NCI-H524 (cell line): ENCODE results near the gene GALNTL6.
"Not testable (repeated sequence)": the region's sequence is repeated elsewhere in the genome, so short reads cannot be mapped to it uniquely, and the experiment has no call there.

ENCODE experiments used
- DNase-seq, 2 experiments: peaks; one replicate each; lab custom pipeline; 2025; lab: John Stamatoyannopoulos, UW

Gene GALNTL6

DNA sequence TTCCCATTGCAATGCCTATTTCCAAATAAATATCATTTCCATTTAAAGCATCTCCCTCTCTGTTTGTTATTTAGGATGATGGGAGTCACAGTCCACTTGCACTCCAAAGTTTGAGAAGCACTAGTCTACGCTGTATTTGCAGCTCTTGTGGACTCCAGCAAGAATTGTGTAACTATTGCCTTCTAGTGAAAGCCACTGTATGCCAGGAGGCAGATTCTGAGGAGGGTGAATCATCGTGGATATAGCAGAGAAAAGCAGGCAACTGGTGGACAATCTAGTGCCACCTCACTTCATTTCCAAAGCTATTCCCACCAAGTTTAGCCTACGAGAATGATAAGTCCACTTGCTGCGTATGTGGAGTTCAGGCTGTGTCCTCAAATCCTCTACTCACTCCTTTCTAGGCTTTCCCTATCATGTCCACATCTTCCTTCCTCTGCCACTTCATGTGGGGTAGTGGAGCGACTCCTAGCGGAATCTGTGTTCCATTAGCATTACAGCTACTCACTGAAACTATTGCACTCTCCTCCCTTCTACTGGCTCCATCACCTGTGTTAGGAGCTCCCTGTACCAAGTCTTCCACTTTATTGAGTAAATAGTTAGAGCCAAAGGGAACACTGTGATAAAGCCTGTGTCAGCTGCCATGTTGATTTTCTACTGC lies 853.6 kb downstream of the GALNTL6 start:
- DNase-seq: no peak

- DNase-seq: no peak
These were observed 861.6 kb downstream of the GALNTL6 start for GRCh38 chr4:172674811-172675210.

GRCh38 chr4:172675232-172675631 lies 862.0 kb downstream of the GALNTL6 start:
- no peak for DNase-seq

- DNase-seq: no peak
These were observed 867.5 kb downstream of the GALNTL6 start for GRCh38 chr4:172680691-172681090.

GRCh38 chr4:172683021-172683420 lies 869.8 kb downstream of the GALNTL6 start:
- no peak for DNase-seq

DNA sequence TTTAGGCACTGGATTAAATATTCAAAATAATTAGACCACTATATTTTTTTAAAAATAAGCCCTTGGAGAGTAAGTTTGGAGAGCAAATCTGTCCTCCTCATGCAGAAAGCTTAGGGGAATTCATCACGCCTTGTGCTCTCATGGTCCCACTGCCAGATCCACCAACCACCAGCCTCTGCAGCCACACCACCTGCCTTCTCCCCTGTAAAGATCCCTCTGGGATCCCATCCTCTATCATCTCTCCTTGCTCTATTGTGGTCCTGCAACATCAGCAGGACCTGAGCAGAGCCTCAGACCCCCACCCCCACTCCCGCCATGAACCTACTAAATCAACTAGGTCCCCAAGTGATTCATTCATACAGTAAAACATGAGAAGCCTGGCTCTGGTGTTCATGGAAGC lies 872.8 kb downstream of the GALNTL6 start:
- no peak for DNase-seq

- peak; percentile 18 to 40 for DNase-seq
These were observed 875.3 kb downstream of the GALNTL6 start for GRCh38 chr4:172688534-172688933.

- DNase-seq: no peak
These were observed 878.3 kb downstream of the GALNTL6 start for GRCh38 chr4:172691552-172691951.

DNA sequence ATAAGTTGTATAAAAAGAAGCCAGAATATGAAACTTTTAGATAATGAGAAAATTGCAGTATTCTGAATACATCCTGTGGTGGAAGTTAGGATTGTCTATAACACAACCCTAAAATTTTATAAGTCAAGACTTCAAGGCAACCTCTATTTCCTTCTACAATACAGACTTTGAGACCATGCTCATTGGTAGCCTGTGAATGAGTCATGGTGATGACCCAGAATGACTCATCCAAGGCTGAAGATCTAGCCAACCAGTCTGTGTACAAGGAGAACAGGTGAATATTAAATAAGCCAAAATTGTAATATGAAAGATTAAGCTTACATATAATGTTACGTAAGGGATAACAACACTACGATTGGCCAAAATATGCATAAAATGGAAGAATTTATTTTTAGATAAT lies 879.5 kb downstream of the GALNTL6 start:
- DNase-seq: no peak

DNA sequence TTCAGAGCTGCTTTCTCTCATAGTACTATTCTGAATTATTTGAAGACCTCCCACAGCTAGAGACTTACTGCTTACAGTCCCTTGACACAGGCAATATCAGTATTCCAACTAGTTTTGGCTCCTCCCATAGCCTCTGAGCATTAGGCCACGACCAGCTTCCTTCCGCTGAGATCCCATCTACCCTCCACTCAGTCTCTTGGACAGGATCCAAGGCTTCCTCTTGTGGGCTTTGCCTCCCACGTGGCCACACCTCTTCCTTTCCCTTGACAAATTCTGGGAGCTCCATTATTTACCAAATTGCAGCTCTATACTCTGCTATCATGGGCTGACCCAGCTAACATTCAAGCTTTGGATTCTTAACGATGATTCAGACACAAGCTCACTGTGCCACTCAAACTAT lies 885.1 kb downstream of the GALNTL6 start:
- DNase-seq: peak; percentile 1 to 7

- no peak for DNase-seq
These were observed 892.4 kb downstream of the GALNTL6 start for GRCh38 chr4:172705565-172705964.

DNA sequence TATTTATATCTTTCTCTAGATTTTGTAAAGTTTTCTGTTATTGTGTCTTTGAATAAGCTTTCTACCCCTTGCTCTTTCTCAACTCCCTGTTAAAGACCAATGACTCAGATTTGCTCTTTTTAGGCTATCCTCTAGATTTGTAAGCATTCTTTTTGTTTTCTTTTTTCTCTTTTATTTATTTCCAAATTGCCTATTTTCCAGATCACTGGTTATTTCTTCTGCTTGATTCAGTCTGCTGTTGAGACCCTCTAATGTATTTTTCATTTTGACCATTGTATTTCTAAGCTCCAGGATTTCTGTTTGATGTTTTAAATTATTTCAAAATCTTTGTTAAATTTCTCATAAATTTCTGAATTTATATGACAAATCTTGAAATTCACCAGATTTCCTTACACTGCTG lies 892.8 kb downstream of the GALNTL6 start:
- DNase-seq: no peak

DNA sequence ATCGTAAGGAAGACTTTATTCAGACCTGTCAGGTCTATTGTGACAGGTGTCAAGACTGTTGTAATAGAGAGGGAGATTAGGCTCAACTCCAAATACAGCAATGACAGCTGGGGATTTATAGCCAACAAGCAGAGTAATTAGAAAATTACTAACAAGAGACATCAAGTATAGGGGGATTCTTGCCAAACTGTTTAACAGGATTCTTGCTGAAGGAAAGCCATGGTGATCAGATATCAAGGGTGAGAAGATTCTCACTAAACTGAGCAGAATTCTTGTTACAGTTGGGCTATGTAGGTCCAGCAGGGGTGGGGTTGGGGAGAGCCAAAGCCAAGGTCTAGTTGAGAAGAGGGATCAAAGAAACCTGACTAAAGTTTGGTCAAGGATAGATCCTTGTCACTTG lies 894.4 kb downstream of the GALNTL6 start:
- peak; percentile 73 to 87 for DNase-seq

- peak; percentile 1 to 51 for DNase-seq
These were observed 895.0 kb downstream of the GALNTL6 start for GRCh38 chr4:172708184-172708583.

DNA sequence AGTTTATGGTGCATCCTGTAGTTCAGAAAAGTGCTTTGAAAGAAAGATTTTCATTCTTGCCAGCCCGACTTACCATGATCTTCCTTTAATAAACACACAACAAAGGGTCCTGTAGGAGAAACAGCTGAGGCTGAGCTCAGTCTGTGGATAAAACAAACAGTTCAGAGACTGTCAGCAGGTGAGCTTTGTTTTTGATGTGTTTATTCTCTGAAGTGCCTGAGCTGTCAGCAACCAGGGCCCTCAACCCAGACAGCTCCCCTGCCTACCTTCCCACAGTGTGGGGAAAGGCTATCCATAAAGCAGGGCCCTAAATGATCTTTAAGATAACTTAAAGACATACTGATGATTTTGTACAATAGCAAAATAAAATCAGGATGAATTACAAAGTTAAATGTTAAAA lies 896.2 kb downstream of the GALNTL6 start:
- no peak for DNase-seq

DNA sequence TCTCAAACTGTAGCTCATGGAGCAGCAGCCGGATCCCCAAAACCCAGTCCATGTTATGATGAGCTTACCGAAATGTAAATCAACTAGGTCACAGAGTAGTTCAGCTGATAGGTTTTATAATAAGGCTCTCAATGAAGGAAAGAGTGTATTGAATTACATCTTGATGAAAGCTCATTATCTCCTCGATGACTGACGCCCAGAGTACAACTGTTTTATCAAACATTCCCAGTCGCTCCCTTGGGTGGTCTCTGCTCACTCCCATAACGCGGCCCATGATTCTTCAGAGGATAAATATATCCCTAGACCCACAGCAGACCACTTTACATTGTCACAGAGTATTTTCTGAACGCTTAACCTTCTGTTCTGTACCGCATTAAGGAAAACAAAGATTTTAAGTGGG lies 903.1 kb downstream of the GALNTL6 start:
- peak; percentile 72 to 86 for DNase-seq

DNA sequence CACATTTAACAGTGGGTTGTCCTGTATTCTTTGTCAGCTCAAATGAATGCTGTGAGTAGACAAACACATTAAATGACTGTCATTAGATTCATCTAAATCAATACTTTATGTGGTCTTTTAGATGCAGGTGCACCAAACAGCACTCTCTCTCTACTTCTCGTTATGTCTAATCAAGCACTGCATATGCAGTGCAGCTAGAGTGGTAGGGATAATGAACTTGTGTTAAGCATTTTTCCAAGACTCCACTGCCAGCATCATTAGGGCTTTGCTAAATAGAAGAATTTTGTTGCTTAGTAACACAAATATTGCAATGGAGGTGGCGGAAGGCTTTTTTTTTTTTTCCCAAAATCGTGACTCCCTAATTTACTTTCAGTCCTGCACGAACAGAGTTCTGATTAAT lies 908.5 kb downstream of the GALNTL6 start:
- no peak for DNase-seq

DNA sequence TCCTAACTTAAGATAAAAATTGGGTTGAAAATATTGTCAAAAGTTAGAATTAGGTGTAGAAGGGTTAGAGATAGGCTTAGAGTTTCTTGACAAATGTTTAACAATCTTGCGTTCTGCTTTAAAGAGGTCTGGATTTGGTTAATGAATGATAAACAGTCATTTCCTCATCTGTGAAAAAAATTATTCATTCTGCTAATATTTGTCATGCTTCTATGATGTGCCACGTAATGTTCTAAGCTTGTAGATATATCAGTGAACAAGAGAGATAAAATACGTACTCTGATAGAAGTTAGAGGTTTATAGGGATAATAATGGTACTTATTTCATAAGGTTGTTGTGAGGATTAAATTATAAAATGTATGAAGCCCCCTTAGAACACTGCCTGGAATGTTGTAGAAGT lies 912.4 kb downstream of the GALNTL6 start:
- no peak for DNase-seq

DNA sequence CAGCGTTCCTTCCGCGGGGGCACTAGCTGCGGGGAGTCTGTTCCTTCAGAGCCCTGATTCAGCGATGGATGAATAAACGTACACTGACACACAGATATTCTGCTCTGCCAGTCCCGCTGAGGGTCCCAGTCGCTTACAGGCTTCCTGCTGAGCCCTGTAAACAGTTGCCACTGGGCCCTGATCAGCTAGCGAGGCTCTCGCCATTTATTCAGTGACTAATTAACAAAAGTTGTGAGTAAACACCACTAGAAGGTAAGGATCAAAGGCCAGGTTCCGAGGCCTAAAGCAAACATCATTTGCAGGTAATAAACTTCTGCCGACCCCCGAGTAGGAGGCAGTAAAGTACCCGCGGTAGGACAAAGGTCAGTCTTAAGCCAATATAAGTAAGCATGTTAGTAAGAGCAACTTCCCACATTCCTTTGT lies 912.8 kb downstream of the GALNTL6 start:
- DNase-seq: no peak

DNA sequence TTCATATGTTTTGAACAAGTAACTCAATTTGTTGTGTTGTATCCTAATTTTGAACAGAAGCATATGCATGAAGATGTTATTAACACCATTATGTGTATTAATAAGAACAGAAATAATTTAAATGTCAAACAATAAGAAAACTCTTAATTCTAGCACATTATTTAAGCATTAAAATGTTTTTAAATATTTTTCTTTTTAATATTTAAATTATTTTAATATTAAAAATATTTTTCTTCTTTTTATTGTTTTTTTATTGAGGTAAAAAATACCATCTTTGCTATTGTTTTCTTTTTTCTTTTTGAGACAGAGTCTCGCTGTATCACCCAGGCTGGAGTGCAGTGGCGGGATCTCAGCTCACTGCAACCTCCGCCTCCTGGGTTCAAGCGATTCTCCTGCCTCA lies 914.4 kb downstream of the GALNTL6 start:
- no peak for DNase-seq

- DNase-seq: not testable (repeated sequence)
These were observed 920.4 kb downstream of the GALNTL6 start for GRCh38 chr4:172733645-172734044.

DNA sequence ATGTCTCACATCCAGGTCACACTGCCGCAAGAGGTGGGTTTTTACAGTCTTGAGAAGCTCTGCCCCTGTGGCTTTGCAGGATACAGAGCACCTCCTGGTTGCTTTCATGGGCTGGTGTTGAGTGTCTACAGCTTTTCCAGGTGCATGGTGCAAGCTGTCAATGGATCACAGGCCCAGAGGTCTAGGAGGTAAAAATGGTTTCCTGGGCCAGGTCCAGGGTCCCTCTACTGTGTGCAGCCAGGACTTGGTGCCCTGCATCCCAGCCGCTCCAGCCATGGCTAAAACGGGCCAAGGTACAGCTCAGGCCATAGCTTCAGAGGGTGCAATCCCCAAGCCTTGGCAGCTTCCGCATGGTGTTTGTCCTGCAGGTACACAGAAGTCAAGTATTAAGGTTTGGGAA lies 921.4 kb downstream of the GALNTL6 start:
- no peak for DNase-seq

GRCh38 chr4:172736046-172736445 lies 922.8 kb downstream of the GALNTL6 start:
- DNase-seq: no peak

- DNase-seq: no peak
These were observed 927.2 kb downstream of the GALNTL6 start for GRCh38 chr4:172740434-172740833.
